ENCODE results near the gene MISP.

The MISP gene

DNA sequence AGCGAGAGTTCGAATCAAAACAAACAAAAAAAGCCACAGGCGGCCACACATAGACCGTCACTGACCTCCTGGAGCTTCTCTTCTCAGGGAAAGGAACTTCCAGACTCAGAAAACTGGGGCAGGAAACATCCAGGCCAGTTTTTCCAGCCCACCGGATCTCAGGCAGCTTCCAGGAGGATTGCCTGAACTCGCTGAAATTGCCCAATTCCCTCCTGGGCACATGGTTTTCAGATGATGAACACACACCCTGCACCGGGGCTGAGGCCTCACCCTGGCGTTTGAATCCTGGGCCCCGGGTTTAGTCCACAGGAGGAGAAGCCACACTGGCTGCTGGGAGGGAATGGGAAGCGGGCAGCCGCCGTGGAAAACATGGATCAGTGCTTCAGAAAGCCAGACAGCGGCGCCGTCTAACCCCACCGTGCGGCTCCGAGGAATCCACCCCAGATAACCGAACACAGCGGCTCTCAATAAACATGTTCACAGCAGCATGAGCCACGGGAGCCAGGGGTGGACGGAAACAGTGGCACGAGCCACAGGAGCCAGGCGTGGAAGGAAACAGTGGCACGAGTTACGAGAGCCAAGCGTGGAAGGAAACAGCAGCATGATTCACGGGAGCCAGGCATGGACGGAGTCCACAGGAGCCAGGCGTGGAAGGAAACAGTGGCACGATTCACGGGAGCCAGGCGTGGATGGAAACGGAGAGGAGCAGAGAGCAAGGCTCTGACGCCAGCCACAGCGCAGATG, 28.2 kb downstream of the MISP start:
- no peak for DNase-seq

DNA sequence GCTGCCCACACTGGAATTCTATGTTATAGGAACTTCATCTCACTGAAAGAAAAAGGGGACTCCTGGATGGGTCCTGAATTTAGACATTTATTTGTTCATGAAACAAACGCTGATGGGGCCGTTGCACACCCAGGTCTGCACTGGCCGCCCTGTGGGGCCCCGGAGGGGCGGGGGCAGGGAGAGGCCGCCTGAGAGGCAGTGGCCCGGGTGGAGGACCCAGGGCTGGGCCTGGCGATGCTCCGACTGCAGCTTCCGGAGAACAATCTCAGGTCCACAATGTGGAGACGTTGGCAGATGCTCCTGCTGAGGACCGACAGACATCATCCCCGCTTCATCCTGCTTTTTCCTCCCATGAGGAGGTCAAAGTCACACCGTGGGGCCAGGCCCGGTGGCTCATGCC, 30.0 kb downstream of the MISP start:
- no peak for DNase-seq

DNA sequence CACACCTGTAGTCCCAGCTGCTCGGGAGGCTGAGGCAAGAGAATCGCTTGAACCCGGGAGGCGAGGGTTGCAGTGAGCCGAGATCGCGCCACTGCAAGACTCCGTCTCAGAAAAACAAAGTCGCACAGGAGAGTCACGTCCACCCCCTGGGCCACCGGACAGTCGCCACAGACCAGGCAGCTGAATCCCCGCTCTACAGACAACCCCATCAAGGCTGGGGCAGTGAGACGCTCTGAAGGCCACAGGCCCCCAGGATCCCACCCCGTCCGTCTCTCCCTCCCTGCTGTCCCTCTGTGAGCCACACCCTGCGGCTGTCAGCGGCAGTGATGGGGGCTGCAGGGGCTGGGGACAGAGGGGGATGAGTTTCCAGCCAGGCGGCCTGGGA, 30.9 kb downstream of the MISP start:
- no peak for DNase-seq

DNA sequence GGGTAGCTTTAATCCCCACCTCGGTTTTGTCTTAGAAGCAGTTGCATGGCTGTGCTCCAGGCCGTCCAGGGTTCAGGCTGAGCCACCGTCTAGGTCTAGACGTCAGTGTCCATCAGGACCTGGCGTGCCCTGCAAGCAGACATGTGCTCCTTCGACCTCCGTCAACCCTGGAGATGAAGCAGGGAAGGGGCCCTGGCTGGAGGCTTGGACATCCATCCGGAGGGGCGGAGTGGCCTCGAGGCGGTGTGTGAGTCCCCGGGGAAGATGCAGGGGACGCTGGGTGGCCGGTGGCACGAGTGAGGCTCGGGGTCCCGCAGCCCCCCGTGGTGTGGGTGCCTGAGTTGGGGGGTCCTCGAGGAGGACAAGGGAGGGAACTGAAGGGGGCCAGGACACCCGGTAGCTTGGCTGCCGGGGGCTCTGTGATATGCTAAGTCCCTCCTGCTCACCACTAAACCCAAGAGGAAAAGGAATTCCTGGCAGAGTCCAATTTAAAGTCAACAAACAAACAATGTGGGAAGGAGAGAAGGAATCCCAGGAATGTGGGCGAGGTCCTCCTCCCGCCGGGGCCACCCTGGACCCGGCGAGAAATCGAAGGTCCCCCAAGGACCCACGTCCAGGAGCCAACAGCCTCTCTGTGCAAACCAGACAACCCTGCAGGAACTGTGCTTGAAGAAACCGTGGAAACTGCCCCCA, 31.4 kb downstream of the MISP start:
- DNase-seq, result no peak

DNA sequence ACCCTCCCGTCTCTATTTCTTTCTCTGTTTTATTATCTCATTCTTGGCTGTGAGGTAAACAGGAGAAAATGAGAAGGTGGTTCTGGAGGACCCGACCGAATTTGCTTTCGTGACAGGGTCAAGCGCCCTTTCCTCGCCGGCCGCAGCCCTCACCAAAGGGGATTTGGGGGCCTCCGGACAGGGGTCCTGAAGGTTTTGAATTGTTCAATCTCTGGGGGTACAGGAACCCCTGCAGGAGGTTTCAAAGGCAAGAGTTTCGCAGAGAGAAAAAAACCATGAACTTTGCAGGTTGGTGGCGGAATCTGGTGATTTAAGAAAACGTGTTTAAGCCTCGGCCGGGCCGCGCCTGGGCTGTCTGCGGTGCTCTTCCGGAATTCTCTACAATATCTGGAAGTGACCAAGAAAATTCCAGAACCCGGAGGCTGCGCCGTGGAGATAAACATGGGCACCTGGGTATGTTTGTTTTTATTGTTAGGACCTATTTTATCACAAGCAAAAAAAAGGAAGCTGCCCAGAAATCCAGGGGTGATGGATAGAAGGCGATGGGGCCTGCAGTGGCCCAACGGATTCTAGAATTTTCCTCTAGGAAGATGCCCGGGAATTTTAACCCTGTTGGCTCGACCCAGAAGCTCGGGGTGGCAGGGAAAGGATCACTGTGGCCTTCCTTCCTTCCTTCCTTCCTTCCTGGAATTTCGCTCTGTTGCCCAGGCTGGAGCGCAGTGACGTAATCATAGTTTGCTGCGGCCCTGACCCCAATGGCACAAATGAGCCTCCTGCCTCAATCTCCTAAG, 32.2 kb downstream of the MISP start:
- DNase-seq, result no peak

DNA sequence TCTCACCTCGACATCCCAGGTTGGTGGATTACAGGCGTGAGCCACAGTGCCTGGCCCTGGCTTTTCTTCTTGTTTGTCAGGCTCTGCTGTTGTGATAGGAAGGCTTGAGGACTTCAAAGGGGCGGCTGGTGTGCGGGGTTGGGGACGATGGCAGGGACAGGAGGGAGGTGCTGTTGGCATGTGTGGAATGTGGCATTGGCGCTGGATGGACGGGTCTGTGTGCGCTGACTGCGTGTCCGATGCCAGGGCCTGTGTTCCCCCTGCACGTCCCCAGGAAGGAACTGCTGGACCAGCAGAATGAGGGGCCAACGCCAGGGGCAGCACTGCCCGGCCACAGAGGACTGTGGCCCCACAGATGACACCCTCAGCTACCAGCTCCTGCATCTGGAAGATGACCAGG, 33.6 kb downstream of the MISP start:
- no peak for DNase-seq

DNA sequence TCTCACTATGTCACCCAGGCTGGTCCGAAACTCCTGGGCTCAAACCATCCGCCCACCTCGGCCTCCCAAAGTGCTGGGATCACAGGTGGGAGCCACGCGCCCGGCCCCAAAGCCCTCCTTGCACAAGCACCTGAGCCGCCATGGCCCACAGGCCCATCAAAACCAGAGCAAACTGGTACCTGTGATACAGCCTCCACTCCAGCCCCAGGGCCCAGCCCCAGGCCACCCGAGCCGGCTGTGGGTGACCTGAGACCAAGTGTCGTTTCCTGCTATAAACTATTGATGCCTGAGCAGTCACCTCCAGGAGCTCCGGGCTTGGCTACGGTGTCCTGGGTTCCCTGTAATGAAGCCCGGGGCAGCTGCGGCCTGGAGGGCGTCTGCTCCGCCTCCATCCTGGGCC, 36.6 kb downstream of the MISP start:
- DNase-seq, result no peak

DNA sequence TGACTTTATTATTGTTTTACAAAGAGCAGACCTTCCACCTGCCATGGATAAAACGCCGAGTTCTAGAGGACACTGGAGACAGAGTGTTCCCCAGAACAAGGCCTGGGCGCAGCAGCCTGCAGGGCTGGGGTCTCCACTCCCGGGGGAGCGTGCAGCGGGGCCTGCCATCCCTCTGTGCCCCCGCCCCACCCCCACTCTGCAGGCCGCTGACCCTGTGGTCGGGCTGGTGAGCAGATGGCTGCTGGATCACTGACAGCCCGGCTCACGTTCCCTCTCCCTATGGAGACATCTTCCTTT, 37.7 kb downstream of the MISP start:
- no peak for DNase-seq

DNA sequence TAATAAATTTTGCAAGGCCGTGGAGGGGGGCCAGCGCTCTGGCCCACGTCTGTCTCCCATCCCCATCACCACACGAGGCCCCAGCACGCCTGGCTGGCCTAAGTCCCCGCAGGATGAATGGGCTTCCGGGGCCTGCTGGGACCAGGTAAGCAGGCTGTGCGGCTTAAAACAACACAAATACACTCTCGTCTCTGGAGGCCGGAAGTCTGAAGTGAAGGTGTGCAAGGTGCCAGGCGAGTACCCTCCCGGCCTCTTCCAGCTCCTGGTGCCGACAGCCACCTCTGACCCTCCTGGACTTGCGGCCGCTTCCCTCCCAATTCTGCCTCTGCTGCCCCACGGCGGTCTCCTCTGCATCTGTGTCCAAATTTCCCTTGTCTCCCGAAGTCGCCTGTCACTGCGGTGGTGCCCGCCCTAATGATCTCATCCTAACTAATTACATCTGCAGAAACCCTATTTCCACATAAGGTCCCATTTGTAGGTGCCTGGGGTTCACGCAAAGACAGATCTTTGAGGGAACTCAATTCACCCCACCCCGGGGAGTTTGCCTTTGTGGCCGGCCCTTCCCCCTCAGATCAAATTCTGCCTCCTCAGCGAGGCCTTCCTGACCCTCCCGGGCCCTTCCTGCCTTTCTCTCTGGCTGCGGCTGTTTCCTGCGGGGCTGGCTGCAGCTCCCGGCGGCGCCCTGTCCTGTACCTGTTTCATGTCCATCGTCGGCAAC, 38.2 kb downstream of the MISP start:
- no peak for DNase-seq

DNA sequence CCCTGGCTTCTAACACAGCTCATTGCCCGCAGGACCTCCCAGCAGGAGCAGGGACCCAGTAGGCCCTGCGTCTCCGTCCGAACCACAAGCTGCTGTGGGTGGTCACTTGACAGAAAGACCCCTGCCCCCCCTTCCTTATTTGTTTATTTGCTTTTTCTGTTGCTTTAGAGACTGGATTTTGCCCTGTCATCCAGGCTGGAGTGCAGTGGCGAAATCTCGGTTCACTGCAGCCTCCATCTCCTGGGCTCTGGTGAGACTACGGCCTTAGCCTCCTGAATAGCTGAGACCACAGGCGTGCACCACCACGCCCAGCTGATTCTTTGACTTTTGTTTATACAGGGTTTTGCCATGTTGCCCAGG, 38.8 kb downstream of the MISP start:
- DNase-seq, result no peak

DNA sequence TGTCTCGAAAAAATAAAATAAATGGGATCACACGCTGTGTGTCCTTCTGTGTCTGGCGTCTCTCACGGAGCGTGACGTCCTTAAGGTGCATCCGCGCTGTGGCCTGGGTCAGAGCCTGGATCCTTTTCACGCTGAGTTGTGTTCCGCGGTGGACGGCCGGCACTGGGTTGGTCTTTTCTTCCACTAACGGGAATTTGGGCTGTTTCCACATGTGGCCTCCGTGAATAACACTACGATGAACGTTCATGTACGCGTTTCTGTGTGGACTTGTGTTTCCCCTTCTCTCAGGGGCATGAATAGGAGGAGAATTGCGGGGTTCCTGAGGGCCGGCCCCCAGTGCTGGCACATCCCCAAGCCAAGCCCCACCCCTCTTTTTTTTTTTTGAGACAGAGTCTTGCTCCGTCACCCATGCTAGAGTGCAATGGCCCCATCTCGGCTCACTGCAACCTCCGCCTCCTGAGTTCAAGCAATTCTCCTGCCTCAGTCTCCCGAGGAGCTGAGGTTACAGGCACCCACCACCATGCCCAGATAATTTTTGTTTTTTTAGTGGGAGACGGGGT, 40.2 kb downstream of the MISP start:
- DNase-seq, result no peak

DNA sequence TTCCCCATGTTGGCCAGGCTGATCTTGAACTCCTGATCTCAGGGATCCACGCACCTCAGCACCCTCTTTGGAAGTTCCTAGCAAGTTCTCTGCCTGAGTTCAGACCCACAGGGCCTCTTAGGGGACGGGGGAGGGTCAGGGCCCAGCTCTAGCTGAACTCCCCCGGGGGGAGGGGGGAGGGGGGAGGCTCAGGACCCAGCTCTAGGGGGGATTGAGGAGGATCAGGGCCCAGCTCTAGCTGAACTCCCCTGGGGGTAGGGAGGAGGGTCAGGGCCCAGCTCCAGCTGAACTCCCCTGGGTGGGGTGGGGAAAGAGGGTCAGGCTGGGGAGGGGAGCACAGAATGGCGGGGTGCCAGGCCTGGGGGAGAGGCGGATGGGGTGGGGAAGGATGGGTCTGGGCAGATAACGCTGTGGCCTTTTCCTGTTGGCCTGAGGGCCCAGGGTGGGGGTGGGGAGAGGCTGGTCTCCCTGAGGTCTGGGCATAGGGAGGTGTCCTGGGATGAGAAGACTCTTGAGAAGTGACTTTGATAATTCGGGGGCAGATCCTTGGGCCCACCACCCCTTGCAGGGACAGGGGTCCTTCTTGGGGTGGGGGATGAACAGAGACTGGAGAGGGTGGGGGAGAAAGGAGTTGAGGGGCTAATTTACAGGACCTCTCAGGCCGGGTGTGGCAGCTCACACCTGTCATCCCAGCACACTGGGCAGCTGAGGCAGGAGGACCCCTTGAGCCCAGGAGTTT, 40.8 kb downstream of the MISP start:
- DNase-seq, result no peak

DNA sequence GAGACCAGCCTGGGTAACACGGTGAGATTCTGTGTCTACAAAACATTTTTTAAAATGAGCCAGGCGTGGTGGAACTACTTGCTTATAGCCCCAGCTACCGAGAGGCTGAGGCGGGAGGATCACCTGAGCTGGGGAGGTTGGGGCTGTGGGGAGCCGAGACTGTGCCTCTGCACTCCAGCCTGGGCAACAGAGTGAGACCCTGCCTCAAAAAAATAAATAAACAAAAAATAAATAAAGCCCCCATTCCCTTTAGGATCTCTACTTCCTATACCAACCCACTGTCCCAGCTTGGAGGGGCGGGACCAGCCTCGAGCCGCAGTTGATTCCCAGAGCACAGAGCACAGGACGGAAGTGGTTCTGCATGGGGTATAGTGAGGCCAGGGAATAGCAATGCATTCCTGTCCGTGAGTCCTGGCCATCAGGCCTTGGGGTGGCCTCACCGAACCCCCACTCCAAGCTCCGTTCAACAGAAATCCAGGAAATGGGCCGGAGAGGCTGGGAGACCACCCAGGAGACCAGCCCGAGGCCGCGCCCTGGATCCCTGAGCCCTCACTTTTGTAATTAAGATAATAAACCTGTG, 41.5 kb downstream of the MISP start:
- DNase-seq, result no peak

DNA sequence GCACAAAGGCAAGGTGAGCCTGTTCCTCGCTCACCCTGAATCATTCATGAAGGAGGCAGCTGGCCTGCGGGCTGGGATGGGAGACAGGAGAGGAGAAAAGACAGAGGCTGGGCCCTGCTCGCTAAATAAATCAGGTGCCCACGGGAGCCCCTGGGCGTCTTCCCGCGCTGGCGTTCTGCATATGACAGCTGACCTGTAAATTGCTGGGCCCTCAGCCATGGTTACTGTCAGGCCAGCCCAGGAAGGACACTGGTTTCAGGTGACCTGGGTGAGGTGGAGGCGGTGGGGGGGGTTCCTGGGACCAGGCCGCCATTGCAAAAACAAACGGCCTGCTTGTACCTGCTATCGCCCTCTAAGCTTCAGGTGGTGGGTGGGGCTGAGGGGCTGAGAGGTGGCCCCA, 42.9 kb downstream of the MISP start:
- DNase-seq, result no peak

DNA sequence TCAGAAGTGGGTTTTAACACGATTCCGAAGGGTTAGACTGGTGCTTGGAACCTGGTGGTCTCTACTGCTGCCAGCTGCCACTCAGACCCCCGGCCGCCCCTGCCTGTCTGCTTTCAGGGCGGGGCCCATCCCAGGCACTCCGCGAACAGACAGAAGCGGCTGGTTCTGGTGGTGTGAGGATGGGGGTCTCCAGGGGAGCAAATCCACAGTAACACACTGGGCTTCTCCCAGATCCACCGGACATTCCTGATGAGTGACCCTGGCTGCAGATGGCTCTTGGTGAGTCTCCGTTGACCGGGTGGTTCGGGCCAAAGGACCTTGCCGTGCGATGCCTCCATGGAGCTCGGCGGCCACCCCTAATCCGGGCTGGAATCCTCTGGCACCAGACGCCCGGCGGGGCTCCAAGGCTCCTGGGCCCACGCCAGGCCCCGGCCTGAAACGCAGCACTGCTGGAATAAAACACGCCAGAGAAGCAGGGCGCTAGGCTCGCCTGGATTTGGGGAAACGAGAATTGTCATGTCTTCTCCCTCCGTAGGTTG, 44.2 kb downstream of the MISP start:
- no peak for DNase-seq

DNA sequence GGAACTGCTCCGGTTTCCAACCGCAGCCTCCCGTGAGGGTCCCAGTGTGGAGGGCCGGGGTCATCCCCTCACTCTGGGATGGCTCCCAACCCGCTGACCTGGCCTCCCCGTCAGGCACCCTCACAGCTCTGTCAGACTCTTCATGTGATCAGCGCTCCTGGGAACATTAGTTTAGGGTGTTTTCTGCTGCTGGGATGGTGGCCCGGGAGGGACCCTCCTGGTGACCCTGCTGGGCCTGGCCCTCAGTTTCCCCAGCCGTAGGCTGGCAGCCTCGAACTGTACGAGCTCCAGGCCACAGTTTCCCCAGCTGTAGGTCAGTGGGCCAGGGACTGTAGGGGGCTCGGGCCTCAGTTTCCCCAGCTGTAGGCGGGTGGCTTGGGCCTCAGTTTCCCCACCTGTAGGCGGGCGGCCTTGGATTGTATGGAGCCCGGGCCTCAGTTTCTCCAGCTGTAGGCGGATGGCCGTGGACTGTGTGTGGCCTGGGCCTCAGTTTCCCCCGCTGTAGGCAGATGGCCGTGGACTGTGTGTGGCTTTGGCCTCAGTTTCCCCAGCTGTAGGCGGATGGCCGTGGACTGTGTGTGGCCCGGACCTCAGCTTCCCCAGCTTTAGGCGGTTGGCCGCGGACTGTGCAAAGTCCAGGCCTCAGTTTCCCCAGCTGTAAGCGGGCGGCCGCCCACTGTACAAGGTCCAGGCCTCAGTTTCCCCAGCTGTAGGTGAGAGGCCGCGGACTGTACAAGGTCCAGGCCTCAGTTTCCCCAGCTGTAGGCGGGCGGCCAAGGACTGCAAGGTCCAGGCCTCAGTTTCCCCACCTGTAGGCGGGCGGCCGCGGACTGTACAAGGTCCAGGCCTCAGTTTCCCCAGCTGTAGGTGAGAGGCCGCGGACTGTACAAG, 45.0 kb downstream of the MISP start:
- DNase-seq, result no peak

DNA sequence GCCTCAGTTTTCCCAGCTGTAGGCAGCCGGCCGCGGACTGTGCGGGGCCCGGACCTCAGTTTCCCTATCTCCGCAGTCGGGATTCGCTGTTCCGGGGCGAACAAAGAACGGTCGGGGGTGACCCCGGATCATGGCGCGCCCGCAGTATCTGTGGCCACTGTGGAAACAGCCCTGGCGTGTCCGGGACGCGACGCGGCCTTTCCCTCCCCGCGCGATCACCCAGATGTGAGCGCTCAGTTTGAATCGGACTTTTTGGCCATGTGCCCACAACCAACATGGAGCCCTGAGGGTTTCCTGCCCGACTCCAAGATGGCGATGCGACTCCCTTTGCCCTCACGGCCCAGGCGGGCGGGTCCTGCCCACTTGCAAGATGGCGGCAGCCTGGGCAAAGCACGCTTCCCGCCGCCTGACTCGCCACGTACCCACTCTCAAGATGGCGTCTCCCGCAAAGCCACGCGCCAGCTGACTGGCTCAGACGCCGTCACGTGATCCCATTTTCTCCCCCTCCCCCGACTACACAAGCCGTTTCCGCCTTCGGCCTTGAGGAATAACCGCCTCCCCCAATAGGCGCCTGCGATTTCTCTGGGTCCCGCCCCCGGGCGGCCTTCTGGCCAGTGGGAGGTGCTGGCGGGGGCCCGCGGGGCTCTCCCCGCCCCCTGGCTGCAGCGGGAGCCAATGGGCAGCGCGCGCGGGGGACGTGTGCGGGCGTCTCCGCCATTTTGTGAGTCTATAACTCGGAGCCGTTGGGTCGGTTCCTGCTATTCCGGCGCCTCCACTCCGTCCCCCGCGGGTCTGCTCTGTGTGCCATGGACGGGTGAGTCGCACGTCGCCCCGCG, 46.0 kb downstream of the MISP start, which contains the start of gene PTBP1:
Gene PTBP1, plus strand, starts transcription at position 761 of the 836 bp plus-strand sequence. Its CDS starts 46 bp downstream, at position 807.
- peak; percentile 100 for DNase-seq

DNA sequence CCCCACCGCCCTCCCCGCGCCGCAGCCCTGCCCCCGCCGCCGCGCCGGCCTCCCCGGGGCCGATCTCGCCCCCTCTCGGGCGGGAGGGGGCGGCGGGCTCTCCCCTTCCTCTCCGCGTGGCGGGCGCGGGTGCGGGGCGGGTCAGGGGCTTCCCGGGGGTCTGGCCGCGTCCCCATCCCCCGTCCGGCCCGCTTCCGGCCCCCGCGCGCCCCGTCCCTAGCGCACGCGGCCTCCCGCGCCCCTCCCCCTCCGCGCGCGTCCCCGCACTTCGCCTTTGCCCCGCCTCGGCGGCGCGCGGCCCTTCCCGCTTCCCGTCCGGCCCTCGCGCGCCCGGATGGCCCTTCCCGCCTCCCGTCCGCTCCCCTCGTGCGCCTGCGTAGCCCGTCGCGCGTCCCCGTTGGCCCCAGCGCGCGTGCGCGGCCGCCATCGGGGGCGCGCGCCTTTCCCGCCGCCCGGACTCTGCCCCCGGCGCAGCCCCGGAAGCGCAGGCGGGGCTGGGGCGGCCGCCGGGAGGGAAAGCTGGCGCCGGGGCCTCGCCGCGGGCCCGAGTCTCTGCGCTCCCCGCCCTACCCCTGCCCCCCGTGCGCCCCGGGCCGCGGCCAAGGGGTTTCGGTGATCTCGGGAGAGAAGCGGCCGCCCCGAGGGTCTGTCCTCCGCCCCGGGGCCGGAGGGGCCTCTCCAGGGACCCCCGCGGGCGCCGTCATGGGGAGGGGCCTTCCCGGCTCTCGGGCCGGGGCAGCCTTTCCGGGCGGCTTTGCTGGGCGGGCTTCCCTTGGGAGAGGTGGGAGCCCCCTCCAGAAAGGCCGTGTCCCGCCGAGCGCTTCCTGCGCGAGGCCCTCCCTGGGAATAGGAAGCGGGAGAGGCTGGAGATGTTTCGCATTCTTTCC, 46.9 kb downstream of the MISP start:
- peak; percentile 90 for DNase-seq

Measured in CD4-positive, alpha-beta T cell treated with Interleukin-10 for 1 hour (primary cell).